DOHH2 (cell line): ENCODE data around the gene SMARCA5.

Source experiments
- EZH2phosphoT487 ChIP-seq: fragments of 200-600 bp; sonication (generic); IDR thresholded peaks from 2 replicates; pipeline ENCODE4 v1.6.1; 2017; ENCODE audit warnings: borderline replicate concordance, mild to moderate bottlenecking, antibody characterized with exemption, low read length, moderate library complexity, mixed read lengths
- TF ChIP-seq, protein P1 (sequence below): fragments of 200-600 bp; sonication (generic); IDR thresholded peaks from one replicate; pipeline ENCODE4 v1.5.1; 2014; ENCODE audit warnings: antibody characterized with exemption, mild to moderate bottlenecking, low read depth, low read length; ENCODE audit not compliant: poor library complexity, severe bottlenecking

DNA sequence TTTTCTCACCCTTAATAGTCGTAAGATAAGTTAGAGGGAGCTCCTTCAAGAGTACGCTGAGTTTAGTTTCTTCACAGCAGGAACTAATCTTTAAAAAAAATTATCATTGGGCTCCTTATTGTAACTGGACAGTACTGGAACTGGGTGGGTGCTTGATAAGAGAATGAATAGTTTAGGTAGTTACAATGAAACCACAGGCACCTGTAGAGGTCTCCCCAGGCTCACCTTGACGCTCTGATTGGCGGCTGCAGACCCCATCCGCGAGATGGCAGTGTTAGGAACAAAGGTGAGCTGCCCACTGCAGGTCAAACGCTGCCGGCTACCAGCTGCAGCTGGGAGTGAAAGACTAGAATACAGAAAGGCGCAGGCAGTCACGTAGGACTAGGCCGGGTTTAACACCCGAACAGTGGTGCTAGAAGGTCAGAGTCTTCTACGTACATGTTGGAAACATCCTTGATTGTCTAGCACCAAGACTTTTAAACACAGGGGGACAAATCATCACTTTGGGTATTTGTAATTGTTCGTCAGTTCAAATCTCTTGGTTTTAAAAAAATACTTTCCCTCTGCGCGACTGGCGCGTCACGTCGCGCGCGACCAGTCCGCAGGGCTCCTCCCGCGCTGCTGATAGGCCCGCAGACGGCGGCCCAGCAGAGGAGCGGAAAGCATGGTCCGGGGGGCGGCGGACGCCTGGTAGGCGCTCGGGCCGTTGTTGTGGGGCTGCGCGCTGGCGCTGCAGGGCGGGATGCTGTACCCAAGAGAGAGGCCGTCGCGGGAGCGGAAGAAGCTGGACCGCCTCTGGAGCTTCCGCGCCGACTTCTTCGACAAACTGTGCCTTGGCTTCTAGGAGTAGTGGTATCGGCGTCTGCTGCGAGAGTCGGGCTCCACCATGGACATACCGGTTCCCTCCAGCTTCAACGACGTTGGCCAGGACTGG, 45.6 kb downstream of the SMARCA5 start:
- TF ChIP-seq, protein P1, sequence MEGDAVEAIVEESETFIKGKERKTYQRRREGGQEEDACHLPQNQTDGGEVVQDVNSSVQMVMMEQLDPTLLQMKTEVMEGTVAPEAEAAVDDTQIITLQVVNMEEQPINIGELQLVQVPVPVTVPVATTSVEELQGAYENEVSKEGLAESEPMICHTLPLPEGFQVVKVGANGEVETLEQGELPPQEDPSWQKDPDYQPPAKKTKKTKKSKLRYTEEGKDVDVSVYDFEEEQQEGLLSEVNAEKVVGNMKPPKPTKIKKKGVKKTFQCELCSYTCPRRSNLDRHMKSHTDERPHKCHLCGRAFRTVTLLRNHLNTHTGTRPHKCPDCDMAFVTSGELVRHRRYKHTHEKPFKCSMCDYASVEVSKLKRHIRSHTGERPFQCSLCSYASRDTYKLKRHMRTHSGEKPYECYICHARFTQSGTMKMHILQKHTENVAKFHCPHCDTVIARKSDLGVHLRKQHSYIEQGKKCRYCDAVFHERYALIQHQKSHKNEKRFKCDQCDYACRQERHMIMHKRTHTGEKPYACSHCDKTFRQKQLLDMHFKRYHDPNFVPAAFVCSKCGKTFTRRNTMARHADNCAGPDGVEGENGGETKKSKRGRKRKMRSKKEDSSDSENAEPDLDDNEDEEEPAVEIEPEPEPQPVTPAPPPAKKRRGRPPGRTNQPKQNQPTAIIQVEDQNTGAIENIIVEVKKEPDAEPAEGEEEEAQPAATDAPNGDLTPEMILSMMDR: peak; percentile 97
- TF ChIP-seq EZH2phosphoT487: no peak
